ENCODE measurements around the gene OR5K2.

Gene OR5K2

DNA sequence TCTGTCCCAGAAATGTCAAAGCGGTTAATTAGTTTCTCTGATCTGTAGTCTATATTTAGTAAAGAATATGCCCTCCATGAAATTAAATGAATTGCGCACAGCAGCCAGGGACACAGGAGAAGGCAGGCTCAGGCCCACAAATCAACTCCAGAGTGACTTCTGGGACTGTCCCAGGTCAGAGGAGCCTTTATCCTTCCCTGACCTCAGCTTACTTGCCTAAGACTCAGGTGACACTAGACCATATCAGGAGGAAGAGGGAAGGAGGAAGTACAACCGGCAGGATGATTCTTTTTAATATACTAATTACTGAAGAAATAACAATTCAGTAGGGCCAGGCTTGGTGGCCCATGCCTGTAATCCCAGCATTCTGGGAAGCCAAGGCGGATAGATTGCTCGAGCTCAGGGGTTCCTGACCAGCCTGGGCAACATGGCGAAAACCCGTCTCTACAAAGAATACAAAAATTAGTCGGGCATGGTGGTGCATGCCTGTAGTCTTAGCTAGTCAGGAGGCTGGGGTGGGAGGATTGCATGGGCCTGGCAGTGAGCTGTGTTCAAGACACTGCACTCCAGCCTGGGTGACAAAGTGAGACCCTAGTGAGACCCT, 32.5 kb downstream of the OR5K2 start:
- in situ Hi-C loops (cut with HindIII; ENCODE audit: low pct_unique_long_range_greater_than_20kb, low sequenced_read_pairs), result no loop called here
- TF ChIP-seq JUND (IDR thresholded peaks at IDR 0.05; ENCODE audit: low read depth), result no peak
- no peak for DNase-seq (ENCODE audit: low read depth in 1 of 2, low spot score in 1 of 2)

DNA sequence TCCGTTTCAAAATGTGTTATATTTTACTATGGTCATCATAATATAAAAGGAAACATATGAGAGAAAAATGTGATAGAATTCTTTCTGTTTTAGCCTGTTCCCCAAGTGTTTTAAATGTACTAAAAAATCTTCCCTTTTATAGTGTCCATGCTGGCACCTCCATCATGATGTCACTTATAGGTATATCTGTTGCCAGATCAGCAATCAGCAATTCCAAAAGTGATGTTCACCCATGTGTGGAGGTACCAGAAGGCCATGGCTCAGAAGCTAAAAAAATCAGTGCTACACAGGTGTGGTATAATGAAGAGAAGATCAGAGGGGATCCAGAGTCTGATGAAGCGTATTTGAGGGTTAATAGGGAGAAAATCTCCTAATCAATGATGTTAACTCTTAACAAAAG, 33.2 kb downstream of the OR5K2 start:
- no peak for TF ChIP-seq JUND (IDR thresholded peaks at IDR 0.05; ENCODE audit: low read depth)
- no peak for DNase-seq (ENCODE audit: low read depth in 1 of 2, low spot score in 1 of 2)
- in situ Hi-C loops (cut with HindIII; ENCODE audit: low pct_unique_long_range_greater_than_20kb, low sequenced_read_pairs), result no loop called here

DNA sequence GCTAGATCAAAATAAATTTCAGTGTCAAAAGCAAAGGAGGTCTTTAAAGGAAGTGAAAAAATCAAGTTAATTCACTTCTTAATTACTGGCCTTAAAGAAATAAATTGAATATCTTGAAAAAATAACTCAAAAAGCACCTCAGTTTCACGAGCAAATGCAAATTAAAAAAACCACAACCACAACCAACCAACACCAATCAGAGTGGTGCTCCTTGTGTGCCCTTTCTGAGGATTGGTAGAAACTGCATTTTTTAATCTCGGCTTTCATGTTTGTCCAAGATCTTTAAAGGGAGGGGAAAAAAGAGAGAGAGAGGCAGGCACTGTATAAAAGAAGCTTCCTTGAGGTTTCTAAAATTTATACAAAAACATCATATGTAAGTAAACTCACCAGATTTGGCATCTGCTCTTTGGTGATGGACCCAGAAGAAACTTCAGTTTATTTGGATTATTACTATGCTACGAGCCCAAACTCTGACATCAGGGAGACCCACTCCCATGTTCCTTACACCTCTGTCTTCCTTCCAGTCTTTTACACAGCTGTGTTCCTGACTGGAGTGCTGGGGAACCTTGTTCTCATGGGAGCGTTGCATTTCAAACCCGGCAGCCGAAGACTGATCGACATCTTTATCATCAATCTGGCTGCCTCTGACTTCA, 34.3 kb downstream of the OR5K2 start, which contains the start of gene GPR15:
GPR15 (plus strand) TSS at position 357 of the 653 bp plus-strand sequence; CDS start at position 413, 56 bp downstream.
- in situ Hi-C loops (cut with HindIII; ENCODE audit: low pct_unique_long_range_greater_than_20kb, low sequenced_read_pairs), result no loop called here
- TF ChIP-seq JUND (IDR thresholded peaks at IDR 0.05; ENCODE audit: low read depth), result no peak
- DNase-seq (ENCODE audit: low read depth in 1 of 2, low spot score in 1 of 2), result no peak

DNA sequence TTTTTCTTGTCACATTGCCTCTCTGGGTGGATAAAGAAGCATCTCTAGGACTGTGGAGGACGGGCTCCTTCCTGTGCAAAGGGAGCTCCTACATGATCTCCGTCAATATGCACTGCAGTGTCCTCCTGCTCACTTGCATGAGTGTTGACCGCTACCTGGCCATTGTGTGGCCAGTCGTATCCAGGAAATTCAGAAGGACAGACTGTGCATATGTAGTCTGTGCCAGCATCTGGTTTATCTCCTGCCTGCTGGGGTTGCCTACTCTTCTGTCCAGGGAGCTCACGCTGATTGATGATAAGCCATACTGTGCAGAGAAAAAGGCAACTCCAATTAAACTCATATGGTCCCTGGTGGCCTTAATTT, 34.8 kb downstream of the OR5K2 start:
- in situ Hi-C loops (cut with HindIII; ENCODE audit: low pct_unique_long_range_greater_than_20kb, low sequenced_read_pairs), result no loop called here
- no peak for DNase-seq (ENCODE audit: low read depth in 1 of 2, low spot score in 1 of 2)
- TF ChIP-seq JUND (IDR thresholded peaks at IDR 0.05; ENCODE audit: low read depth), result no peak

DNA sequence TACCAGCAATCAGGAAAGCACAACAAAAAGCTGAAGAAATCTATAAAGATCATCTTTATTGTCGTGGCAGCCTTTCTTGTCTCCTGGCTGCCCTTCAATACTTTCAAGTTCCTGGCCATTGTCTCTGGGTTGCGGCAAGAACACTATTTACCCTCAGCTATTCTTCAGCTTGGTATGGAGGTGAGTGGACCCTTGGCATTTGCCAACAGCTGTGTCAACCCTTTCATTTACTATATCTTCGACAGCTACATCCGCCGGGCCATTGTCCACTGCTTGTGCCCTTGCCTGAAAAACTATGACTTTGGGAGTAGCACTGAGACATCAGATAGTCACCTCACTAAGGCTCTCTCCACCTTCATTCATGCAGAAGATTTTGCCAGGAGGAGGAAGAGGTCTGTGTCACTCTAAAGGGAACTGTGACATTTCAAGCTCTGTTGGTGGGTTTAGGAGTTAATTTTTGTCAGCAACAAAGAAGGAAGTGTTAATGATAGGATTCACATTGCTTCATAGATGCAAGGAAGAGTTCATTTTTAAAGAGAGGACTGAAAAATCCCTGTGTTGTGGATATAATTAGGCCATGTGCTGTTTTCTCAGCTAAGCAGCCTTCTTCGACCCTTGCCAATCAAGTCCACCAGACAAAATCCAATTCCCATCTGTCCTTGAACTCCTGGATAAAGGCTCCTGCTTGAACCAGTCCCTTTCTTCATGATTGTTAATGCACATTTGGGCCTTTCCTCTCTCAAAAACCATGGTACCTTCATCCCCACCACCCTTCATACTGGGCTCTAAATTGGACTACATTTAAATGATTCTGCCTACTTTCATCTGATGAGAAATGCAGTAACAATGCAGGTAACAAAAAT, 35.5 kb downstream of the OR5K2 start:
- no peak for TF ChIP-seq JUND (IDR thresholded peaks at IDR 0.05; ENCODE audit: low read depth)
- no peak for DNase-seq (ENCODE audit: low read depth in 1 of 2, low spot score in 1 of 2)
- in situ Hi-C loops (cut with HindIII; ENCODE audit: low pct_unique_long_range_greater_than_20kb, low sequenced_read_pairs), result no loop called here

DNA sequence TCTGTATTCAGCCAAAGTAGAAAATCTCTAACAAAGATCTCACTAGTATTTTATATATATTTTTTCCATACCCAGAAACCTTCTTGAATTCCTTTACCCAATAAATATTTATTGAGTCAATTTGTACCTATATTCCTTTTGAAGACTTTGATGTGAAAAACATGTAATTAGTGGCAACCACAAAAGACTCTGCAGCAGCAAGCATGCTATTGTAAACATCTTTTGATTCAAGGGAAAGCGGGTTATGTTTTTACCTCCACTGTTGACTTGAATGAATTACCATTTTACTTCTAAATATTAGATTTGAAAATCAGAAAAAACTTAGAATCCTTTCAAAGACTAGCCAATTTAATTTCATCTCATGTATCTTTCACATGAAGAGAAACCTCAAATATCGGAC, 36.7 kb downstream of the OR5K2 start:
- DNase-seq (ENCODE audit: low read depth in 1 of 2, low spot score in 1 of 2), result no peak
- TF ChIP-seq JUND (IDR thresholded peaks at IDR 0.05; ENCODE audit: low read depth), result no peak
- in situ Hi-C loops (cut with HindIII; ENCODE audit: low pct_unique_long_range_greater_than_20kb, low sequenced_read_pairs), result no loop called here

DNA sequence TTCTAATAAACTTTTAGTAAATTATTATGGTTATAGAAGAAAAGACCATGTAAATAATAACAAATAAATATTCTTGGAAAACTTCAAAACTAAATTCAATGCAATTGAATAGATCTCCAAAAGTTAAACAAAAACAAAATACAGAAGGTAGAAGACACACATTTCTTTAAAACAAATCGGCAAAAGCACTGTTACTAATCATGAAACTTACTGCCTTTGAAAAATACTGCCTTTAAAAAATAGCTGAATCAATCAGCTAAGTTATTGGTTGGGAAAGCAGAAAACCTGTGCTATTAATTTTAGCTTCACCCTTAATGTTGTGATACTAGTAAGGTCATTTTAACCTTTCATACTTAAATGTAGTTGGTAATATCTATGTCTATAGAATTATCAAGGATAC, 37.3 kb downstream of the OR5K2 start:
- no peak for DNase-seq (ENCODE audit: low read depth in 1 of 2, low spot score in 1 of 2)
- no peak for TF ChIP-seq JUND (IDR thresholded peaks at IDR 0.05; ENCODE audit: low read depth)
- in situ Hi-C loops (cut with HindIII; ENCODE audit: low pct_unique_long_range_greater_than_20kb, low sequenced_read_pairs), result no loop called here

DNA sequence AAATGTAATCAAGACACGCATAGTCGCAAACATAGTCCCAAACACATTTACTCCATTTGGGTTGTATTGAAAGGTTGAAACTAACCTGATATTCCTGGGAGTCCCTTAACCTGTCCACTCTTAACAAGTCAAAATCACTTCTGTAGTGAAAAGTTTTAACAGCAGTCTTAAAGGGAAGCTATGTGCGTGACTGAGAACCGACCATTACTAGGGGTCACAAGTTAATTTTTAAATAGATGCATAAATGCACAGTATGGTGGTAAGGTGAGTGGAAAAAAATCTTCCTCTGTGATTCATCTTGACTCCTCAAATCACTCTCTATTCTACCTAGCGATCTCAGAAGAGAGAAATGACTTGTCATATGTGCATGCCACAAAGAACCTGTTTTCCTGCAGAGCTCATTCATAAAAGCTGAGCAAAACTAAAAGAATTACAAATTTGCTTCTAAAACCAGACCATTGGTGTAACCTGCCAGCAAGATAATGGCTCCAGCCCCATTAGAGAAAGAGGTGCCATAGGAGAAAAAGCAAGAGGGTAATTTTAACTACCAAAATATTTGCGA, 39.1 kb downstream of the OR5K2 start:
- no peak for TF ChIP-seq JUND (IDR thresholded peaks at IDR 0.05; ENCODE audit: low read depth)
- in situ Hi-C loops (cut with HindIII; ENCODE audit: low pct_unique_long_range_greater_than_20kb, low sequenced_read_pairs), result no loop called here

DNA sequence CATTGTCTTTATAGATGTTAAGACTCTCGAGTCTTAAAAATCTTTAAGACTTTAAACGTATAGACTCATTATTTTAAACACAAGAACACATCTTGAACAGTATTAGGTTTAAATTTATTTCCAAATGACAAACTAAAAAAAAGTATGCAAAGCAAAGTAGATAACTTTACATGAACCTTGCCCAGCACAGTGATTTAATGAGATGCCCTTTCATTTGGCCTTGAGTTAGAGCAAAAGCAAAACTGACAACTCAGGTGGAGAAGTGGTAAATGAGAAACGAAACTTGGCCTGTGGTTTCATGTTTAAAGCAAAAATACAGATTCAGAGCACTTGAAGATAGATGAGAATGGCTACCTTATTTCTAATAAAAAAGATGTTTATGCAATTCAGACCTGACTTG, 42.9 kb downstream of the OR5K2 start:
- in situ Hi-C loops (cut with HindIII; ENCODE audit: low pct_unique_long_range_greater_than_20kb, low sequenced_read_pairs), result no loop called here
- no peak for TF ChIP-seq JUND (IDR thresholded peaks at IDR 0.05; ENCODE audit: low read depth)
- DNase-seq (ENCODE audit: low read depth in 1 of 2, low spot score in 1 of 2), result no peak

More for the DNA sequence above, 39.1 kb downstream of the OR5K2 start:
- DNase-seq (ENCODE audit: low read depth in 1 of 2, low spot score in 1 of 2), result no peak

DNA sequence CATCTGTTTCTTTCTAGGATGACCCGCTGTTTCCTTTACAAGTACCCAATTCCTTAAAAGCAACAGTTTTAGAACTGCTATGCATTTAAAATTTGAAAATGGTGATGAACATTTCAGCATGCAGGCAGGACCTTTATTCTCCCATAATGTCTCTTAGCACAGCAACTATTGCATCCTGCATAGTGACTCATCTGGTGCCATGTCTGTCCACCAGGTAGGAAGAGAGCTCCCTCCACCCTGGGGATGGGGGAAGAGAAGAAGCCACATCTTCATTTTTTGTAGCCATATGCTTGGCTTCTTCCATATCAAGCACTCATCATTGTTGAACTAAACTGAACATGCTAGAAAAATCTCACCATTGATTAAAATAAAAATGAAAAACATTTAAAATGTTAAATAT, 44.2 kb downstream of the OR5K2 start:
- in situ Hi-C loops (cut with HindIII; ENCODE audit: low pct_unique_long_range_greater_than_20kb, low sequenced_read_pairs), result no loop called here

DNA sequence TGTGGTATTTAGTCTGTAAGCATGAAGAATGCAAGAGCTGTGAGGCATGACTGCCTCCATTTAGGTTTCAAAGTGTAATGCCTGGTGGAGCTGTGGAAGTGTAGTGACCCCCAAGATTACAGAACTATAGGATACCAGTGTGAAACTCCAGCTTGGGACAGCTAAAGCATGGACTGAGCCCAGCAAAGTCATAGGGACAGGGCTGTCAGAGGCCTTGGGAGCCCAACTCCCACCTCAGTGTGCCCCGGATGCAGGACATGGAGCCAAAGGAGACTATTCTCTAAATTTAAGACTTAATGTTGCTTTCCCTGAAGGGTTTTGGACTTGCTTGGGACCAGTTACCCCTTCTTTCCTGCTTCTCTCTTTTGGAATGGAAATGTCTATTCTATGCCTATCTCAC, 45.1 kb downstream of the OR5K2 start:
- TF ChIP-seq JUND (IDR thresholded peaks at IDR 0.05; ENCODE audit: low read depth), result no peak
- no peak for DNase-seq (ENCODE audit: low read depth in 1 of 2, low spot score in 1 of 2)
- in situ Hi-C loops (cut with HindIII; ENCODE audit: low pct_unique_long_range_greater_than_20kb, low sequenced_read_pairs), result no loop called here

More for the DNA sequence above, 44.2 kb downstream of the OR5K2 start:
- no peak for DNase-seq (ENCODE audit: low read depth in 1 of 2, low spot score in 1 of 2)
- no peak for TF ChIP-seq JUND (IDR thresholded peaks at IDR 0.05; ENCODE audit: low read depth)

DNA sequence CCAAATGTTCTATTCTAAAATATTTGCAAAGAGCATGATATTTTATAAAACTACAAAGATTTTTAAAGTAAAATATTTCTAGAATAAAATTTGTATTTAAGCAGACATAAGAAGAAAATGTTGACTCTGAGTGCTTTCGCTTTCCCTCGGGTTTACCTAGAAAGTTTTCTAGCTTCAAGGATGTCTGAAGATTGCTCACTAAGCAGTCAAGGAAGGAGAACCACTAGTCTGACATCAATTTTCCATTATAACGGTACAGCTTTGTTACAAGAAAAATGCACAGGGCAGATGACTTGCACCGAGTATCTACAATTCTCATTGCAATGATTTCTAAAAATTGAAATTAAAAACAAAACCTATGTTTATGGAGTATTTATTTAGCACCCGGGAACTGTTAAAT, 48.5 kb downstream of the OR5K2 start:
- TF ChIP-seq JUND (IDR thresholded peaks at IDR 0.05; ENCODE audit: low read depth), result no peak
- in situ Hi-C loops (cut with HindIII; ENCODE audit: low pct_unique_long_range_greater_than_20kb, low sequenced_read_pairs), result no loop called here
- DNase-seq (ENCODE audit: low read depth in 1 of 2, low spot score in 1 of 2), result no peak
